ENCODE results near the gene PAX5. TPM values are rescaled to one million over a fixed set of nuclear protein-coding genes. Genes with fewer than 3 reads are reported as not detected.

Gene PAX5
- total RNA-seq, 2 donors from 2014 or later = 0.46 to 0.59 TPM

DNA sequence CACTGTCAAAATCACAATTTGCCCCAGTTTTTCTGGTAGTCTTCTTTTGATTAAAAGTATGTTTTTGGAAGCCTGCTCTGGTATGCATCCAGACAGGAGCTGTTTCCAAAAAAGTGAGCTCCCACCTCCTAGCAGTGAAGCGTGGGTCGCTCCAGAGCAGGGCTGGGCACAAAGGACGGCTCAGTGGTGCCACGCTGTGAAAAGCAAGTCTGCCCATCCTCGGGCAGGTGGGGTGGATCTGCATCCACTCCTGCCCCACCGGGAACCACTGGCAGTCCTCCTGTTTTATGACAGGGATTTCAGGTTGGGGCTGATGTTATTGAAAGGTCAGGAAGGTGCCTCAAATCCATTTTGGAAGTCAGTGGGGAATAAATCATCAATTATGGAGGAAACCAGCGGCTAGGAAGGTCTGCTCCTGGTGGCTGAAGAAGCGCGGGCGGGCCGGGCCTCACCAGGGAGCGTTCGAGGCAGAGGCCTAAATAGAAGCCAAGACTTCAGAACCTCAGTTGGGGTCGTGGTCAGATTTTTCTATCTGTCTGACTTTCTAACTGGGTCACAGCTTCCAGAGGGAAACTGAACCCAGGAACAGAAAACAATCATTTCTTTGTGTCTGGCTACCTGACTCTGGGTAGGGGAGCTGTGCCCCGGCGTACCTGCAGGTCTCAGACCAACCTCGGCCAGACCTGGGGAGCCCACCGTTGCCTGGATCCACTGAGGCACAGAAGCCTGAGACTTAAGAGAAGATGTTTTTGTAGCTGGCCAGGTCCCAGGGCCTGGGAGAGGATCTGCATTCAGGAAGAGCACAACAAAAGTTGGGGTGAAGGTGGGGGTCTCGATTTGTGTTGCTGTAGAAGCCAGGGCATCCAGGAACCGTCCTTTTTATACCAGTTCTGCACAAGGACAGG lies 168.1 kb downstream of the PAX5 start:
- intact Hi-C loops (cut with DNase I, micrococcal nuclease) = no loop called here
- ATAC-seq (no peak), DNase-seq (no peak)

GRCh38 chr9:36864491-36865410 lies 169.3 kb downstream of the PAX5 start:
- DNase-seq = no peak
- intact Hi-C loops (cut with DNase I, micrococcal nuclease) = no loop called here

DNA sequence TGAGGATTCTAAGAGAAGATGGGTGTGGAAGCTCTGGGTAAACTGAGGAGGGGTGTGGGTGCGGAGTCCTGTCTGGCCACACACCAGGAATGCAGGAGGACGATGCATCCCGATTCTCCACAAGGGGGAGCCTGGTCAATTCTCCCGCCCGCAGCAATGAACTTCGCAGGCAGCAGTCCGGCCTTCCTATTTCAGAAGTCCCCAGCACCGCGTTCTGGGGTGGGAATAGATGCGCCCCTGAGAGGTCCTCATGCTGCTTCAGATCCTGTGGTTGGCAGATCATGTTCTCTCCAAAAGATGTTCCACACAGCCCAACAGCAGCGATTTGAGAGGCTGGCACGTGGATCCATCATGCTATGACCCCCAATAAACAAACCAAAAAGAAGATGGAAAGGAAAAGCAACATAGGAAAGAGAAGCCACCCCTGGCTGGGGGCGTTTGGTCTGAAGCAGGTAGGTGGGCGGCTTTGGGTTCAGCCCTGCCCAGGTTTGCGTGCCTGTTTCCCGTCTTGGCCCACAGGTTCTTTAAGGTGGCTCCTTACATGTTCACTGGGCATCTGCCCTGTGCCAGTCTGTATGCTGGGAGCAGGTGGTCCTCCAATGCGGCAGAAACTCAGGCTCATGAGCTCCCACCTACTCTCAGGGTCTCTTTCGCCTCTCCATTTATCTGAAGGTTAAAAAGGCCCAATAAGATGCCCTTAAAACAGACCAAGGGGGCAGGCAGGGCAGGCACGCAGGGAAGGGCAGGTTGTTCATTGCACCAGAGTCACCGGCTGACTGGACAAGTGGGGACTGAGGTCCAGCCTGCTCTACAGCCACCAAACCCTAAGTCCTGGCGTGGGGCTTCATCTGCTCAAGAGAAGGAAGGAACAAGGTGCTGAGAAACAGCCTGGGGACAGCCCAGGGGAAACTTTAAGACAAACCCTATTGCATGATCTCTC lies 171.6 kb downstream of the PAX5 start:
- ATAC-seq = peak; percentile 79
- peak in 1 of 2 donors; percentile 61 for DNase-seq
- intact Hi-C loops (cut with DNase I, micrococcal nuclease) = no loop called here

More at GRCh38 chr9:36864491-36865410, 169.3 kb downstream of the PAX5 start:
- ATAC-seq = no peak

DNA sequence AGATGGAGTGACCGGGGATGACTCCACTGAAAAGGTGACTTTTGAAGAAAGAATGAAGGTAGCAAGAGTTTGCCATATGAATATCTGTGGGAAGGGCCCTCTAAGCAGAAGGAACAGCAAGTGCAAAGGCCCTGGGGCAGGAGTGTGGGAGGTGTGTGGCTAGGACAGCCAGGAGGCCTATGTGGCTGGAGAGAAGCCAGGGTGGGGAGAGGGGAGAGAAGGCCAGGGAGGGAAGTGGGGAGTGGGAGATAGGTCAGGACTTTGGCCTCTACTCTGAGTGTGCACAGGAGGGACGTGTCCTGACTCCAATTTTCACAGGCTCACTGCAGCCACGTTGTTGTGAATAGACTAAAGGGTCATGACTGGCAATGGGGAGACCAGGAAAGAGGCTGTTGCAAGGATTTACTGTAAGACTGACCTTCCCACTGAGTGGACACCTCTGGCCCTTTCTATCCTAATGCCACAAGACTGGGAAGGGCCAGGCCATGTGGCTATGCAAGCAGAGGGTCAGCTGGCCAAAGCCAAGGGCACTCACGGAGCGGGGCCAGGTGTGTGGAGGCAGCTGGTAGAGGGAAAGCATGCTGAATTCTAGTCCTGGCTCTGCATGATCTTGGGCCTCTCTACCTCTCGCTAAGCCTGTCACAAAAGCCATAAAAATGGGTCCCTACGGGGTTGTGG lies 172.4 kb downstream of the PAX5 start:
- DNase-seq (no peak), ATAC-seq (no peak)
- intact Hi-C loops (cut with DNase I, micrococcal nuclease) = no loop called here

- no peak for ATAC-seq
- DNase-seq = no peak
- intact Hi-C loops (cut with DNase I, micrococcal nuclease) = no loop called here
Measured at GRCh38 chr9:36858805-36859375, 175.2 kb downstream of the PAX5 start.

DNA sequence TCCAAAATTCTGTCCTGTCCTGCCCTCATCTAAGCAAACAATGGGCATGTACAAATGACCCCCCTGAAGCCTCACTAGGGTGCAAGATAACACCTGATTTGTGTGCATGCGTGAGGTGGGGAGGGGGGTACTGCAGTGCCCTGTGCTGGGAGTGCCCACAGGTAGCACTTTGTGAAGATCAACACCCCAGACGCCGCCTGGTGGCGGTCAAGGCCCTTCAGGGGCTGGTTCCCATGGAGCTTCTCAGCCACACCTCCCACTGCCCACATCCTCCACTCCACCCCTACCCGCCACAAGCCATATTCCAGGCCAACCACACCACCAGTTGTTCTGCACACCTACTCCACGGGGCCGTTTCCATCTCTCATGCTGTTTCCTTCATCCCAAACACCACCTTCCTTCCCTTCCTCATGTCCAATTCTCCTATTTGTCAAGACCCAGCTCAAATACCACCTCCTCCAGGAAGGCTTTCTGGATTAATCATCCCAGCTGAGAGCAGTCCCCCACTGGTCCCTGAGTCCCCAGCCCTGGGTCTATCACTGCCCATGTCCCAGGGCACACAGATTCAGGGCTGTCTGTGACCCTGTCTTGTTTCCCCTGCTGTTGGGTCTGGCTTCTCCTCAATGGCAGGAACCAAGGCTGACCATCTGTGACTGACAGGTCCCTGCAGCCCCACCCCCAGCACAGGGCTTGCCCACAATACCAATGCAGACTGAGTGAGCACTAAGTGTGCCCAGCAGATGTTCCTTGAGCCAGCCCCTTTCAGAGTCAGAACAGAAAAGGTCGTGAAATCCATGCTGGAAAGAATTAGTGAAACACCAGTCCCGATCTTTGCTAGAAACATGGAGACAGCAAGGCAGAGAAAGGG lies 178.4 kb downstream of the PAX5 start:
- DNase-seq (peak in 1 of 2 donors; percentile 59), ATAC-seq (peak; percentile 77)
- intact Hi-C loops (cut with DNase I, micrococcal nuclease) = no loop called here

- intact Hi-C loops (cut with DNase I, micrococcal nuclease) = no loop called here
- DNase-seq (no peak), ATAC-seq (no peak)
Measured at GRCh38 chr9:36854751-36855150, 179.3 kb downstream of the PAX5 start.

GRCh38 chr9:36854034-36854433 lies 180.0 kb downstream of the PAX5 start:
- no peak for ATAC-seq

DNA sequence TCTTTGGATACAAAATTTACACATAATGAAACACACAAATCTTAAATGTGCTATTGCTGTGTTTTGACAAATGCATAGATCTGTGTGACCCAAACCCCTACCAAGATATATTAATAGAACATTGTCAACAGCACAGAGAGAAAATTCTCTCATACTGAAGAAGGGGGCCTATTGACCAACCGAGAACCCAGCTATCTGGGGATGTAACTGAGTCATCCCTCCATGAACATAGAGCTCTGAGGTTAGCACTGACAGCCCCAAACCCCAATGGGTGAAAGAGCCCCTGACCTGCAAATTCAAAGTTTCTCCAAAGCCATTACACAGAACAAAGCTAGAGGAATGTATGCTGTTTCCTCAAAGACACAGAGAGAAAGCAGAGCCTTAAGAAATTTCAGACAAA lies 180.8 kb downstream of the PAX5 start:
- intact Hi-C loops (cut with DNase I, micrococcal nuclease) = no loop called here
- no peak for DNase-seq
- ATAC-seq = no peak

More at GRCh38 chr9:36854034-36854433, 180.0 kb downstream of the PAX5 start:
- intact Hi-C loops (cut with DNase I, micrococcal nuclease) = no loop called here
- DNase-seq = no peak

- intact Hi-C loops (cut with DNase I, micrococcal nuclease) = no loop called here
- DNase-seq (no peak), ATAC-seq (no peak)
Measured at GRCh38 chr9:36849943-36850342, 184.1 kb downstream of the PAX5 start.

- intact Hi-C loops (cut with DNase I, micrococcal nuclease) = no loop called here
Measured at GRCh38 chr9:36848946-36849345, 185.1 kb downstream of the PAX5 start.

GRCh38 chr9:36847781-36848673 lies 186.0 kb downstream of the PAX5 start:
- DNase-seq = no peak
- intact Hi-C loops (cut with DNase I, micrococcal nuclease) = no loop called here
- no peak for ATAC-seq

More at GRCh38 chr9:36848946-36849345, 185.1 kb downstream of the PAX5 start:
- DNase-seq (no peak), ATAC-seq (no peak)

- DNase-seq (no peak), ATAC-seq (no peak)
- intact Hi-C loops (cut with DNase I, micrococcal nuclease) = no loop called here
Measured at GRCh38 chr9:36846621-36847020, 187.4 kb downstream of the PAX5 start.

DNA sequence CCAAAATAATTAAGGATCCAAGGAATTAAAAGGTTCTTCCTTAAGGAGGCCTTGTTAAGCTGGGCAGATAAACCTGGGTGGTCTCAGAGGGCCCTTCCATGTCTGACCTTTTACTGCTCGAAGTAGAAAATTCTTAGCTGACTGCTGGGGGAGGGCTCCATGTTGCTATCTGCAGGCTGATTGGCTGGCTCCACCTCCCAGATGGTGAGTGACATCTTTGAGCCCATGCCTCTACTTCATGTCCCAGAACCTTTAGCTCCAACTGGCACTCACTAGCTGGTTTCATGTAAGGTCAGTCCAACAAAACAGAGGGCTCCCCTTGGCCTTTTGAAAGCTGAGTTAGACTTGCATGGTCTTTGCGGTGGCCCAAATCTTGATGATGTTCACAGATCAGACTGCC lies 188.2 kb downstream of the PAX5 start:
- DNase-seq (no peak), ATAC-seq (no peak)
- intact Hi-C loops (cut with DNase I, micrococcal nuclease) = no loop called here

DNA sequence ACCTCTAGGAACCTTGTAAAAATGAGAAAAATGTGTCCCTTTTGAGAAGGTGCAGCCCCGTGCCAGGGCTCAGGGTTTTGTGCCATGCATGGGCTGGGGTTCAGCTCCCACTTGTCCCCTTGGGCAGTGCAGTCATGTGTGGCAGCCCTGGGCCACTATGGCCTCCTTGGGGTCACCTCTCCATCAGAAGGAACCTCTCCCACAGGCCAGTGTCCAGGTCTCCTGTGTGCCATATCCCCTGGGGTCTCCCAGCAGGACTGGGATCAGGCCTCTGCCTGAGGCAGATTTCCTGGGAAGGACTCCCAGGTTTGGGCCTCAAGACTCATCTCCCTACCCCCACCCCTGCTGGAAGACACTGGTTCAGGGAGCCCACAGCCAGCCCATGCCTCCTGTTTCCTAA lies 189.1 kb downstream of the PAX5 start:
- intact Hi-C loops (cut with DNase I, micrococcal nuclease) = no loop called here
- no peak for ATAC-seq
- DNase-seq = no peak

DNA sequence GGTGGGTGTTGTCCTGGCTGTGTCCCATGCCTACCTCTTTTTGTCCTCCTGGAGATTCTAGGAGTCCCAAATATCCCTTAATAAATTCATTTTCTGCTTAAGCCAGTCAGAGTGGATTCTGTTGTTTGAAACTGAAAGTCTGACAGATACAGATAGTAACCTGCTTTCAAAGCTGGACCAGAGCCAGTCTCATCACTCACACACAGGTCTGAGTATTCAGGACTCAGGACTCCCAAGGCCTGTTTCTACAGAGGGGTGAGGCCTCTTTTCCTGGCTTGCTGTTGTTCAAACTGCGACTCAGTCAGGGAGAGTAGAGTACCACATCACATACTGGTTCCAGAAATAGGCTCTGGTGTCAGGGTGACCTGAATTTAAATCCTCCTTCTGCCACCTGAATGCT lies 190.1 kb downstream of the PAX5 start:
- no peak for DNase-seq
- no peak for ATAC-seq
- intact Hi-C loops (cut with DNase I, micrococcal nuclease) = no loop called here

Data from left colon (tissue), 2 donors.